ENCODE data around the gene JTB.
A peak's percentile ranks its signal among the peaks of the same experiment; 100 is the strongest.

JTB gene

GRCh38 chr1:153956997-153957715 lies 20.3 kb downstream of the JTB start:
- H3K4me1 ChIP-seq (ENCODE audit: control insufficient read depth, insufficient read depth, low read length, poor library complexity, severe bottlenecking): peaks cover 22% of the 10 kb centered on the region

DNA sequence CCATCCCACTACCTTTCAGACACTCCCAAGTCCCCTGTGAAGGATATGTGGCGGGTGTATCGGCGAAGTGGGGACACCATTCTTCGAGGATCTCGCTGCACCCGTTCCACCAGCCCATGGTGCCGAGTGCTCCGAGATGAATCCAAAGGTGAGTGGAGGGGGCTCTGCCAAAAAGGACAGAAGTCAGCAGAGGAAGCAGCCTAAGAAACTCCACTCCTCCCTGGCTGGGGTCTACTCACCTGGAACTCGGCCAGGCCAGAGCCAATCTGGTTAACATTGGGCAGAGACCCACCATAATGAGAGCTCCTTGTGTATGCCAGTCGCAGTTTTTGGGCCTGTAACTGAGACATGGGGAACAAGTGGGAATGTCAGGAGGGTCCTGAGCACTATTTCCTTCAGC lies 22.6 kb downstream of the JTB start:
- H3K9me3 ChIP-seq (ENCODE audit: control insufficient read depth, low read length): no peaks in the 10 kb centered on the region
- peaks cover 48% of the 10 kb centered on the region for H3K36me3 ChIP-seq (ENCODE audit: control insufficient read depth, insufficient read depth, low read length)
- H3K4me3 ChIP-seq (ENCODE audit: insufficient read depth, low read depth, low read length, poor library complexity, severe bottlenecking): no peak overlapping the region
- H3K4me1 ChIP-seq (ENCODE audit: control insufficient read depth, insufficient read depth, low read length, poor library complexity, severe bottlenecking): peaks cover 22% of the 10 kb centered on the region
- DNase-seq: no peak
- no peak overlapping the region for H3K27ac ChIP-seq (ENCODE audit: insufficient read depth, low read length, poor library complexity, severe bottlenecking)
- H3K27me3 ChIP-seq (replicated peaks; ENCODE audit: control insufficient read depth, insufficient read depth, low read length, poor library complexity, severe bottlenecking): no peaks in the 10 kb centered on the region

More at GRCh38 chr1:153956997-153957715, 20.3 kb downstream of the JTB start:
- peak overlapping the region; percentile 91 for H3K4me3 ChIP-seq (ENCODE audit: insufficient read depth, low read depth, low read length, poor library complexity, severe bottlenecking)
- H3K9me3 ChIP-seq (ENCODE audit: control insufficient read depth, low read length): no peaks in the 10 kb centered on the region
- DNase-seq: no peak
- H3K27ac ChIP-seq (ENCODE audit: insufficient read depth, low read length, poor library complexity, severe bottlenecking): peak overlapping the region; percentile 91
- no peaks in the 10 kb centered on the region for H3K27me3 ChIP-seq (replicated peaks; ENCODE audit: control insufficient read depth, insufficient read depth, low read length, poor library complexity, severe bottlenecking)
- peaks cover 32% of the 10 kb centered on the region for H3K36me3 ChIP-seq (ENCODE audit: control insufficient read depth, insufficient read depth, low read length)

- H3K27me3 ChIP-seq (replicated peaks; ENCODE audit: control insufficient read depth, insufficient read depth, low read length, poor library complexity, severe bottlenecking): no peaks in the 10 kb centered on the region
- peaks cover 22% of the 10 kb centered on the region for H3K4me1 ChIP-seq (ENCODE audit: control insufficient read depth, insufficient read depth, low read length, poor library complexity, severe bottlenecking)
- H3K9me3 ChIP-seq (ENCODE audit: control insufficient read depth, low read length): no peaks in the 10 kb centered on the region
- H3K27ac ChIP-seq (ENCODE audit: insufficient read depth, low read length, poor library complexity, severe bottlenecking): no peak overlapping the region
- peaks cover 54% of the 10 kb centered on the region for H3K36me3 ChIP-seq (ENCODE audit: control insufficient read depth, insufficient read depth, low read length)
- H3K4me3 ChIP-seq (ENCODE audit: insufficient read depth, low read depth, low read length, poor library complexity, severe bottlenecking): no peak overlapping the region
- no peak for DNase-seq
Observed at GRCh38 chr1:153953859-153954365, 23.6 kb downstream of the JTB start.

GRCh38 chr1:153951801-153952200 lies 25.7 kb downstream of the JTB start:
- H3K4me1 ChIP-seq (ENCODE audit: control insufficient read depth, insufficient read depth, low read length, poor library complexity, severe bottlenecking): peaks cover 17% of the 10 kb centered on the region
- H3K27ac ChIP-seq (ENCODE audit: insufficient read depth, low read length, poor library complexity, severe bottlenecking): peak overlapping the region; percentile 35
- H3K36me3 ChIP-seq (ENCODE audit: control insufficient read depth, insufficient read depth, low read length): peaks cover 67% of the 10 kb centered on the region
- no peak overlapping the region for H3K4me3 ChIP-seq (ENCODE audit: insufficient read depth, low read depth, low read length, poor library complexity, severe bottlenecking)
- no peaks in the 10 kb centered on the region for H3K27me3 ChIP-seq (replicated peaks; ENCODE audit: control insufficient read depth, insufficient read depth, low read length, poor library complexity, severe bottlenecking)
- DNase-seq: no peak
- no peaks in the 10 kb centered on the region for H3K9me3 ChIP-seq (ENCODE audit: control insufficient read depth, low read length)

DNA sequence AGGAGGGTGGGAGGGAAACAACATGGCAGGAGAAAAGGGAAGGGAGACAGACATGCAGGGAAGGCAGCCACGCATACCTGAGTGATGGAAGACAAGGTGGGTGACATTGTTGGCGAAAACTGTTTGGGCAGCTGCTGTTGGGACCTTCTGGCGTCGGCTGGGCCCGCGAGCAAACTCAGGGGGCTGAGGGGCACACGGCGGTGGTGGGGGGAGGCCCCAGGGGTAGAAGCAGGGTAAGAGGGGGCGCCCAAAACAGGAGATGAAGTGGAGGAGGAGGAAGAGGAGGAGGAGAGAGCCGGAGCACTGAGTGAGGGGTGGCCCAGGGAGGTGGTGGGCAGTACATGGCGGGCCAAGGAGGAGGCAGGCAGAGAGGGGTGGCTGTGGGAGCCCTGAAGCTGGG lies 26.3 kb downstream of the JTB start:
- Histone ChIP-seq H3K9me3 (ENCODE audit: control insufficient read depth, low read length) (no peaks in the 10 kb centered on the region), H3K27me3 (replicated peaks; ENCODE audit: control insufficient read depth, insufficient read depth, low read length, poor library complexity, severe bottlenecking) (no peaks in the 10 kb centered on the region), H3K27ac (ENCODE audit: insufficient read depth, low read length, poor library complexity, severe bottlenecking) (no peak overlapping the region), H3K36me3 (ENCODE audit: control insufficient read depth, insufficient read depth, low read length) (peaks cover 67% of the 10 kb centered on the region), H3K4me1 (ENCODE audit: control insufficient read depth, insufficient read depth, low read length, poor library complexity, severe bottlenecking) (peaks cover 13% of the 10 kb centered on the region), H3K4me3 (ENCODE audit: insufficient read depth, low read depth, low read length, poor library complexity, severe bottlenecking) (no peak overlapping the region)
- no peak for DNase-seq

DNA sequence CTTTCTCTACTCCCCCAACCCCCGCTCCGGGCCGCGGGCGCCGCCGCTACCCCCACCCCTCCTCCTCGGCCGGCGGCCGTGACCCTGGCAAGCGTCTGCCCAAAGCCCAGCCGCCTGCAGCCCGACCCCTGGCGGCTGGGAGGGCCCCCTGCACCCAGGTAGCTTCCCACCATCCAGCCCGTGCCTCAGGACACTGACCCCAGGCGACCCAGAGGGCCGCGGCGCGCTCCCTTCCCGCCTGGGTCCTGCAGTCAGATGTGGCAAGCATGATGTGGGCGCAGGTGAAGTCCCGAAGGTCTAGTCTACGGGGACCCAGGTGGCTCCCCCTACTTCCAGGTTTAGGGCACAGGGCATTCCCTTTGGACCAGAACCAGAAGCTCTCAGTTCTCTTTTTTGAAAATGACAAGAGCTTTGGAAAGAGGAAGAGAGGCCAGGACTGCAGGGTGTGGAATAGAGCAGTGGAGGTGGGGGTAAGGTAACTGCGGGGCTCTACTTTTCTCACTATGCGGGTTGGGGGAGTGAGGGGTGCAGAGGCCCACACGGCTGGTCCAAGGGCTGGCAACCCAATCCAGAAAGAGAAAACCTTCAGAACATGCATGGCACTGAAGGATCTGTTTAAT lies 30.7 kb downstream of the JTB start, which contains the start of gene DENND4B:
Gene DENND4B, minus strand, starts transcription at position 97 of the 620 bp plus-strand sequence. CDS start 2,344 bp downstream, outside the sequence.
- DNase-seq: peak; percentile 55 to 63 (median 58)
- H3K9me3 ChIP-seq (ENCODE audit: control insufficient read depth, low read length): no peaks in the 10 kb centered on the region
- no peaks in the 10 kb centered on the region for H3K27me3 ChIP-seq (replicated peaks; ENCODE audit: control insufficient read depth, insufficient read depth, low read length, poor library complexity, severe bottlenecking)
- peak within 1 kb of the TSS; percentile 77 for H3K27ac ChIP-seq (ENCODE audit: insufficient read depth, low read length, poor library complexity, severe bottlenecking)
- peaks cover 52% of the 10 kb centered on the region for H3K36me3 ChIP-seq (ENCODE audit: control insufficient read depth, insufficient read depth, low read length)
- H3K4me3 ChIP-seq (ENCODE audit: insufficient read depth, low read depth, low read length, poor library complexity, severe bottlenecking): peak within 1 kb of the TSS; percentile 79
- peaks cover 25% of the 10 kb centered on the region for H3K4me1 ChIP-seq (ENCODE audit: control insufficient read depth, insufficient read depth, low read length, poor library complexity, severe bottlenecking)

GRCh38 chr1:153945795-153946621 lies 31.5 kb downstream of the JTB start:
- DNase-seq: peak; percentile 72
- Histone ChIP-seq H3K27ac (ENCODE audit: insufficient read depth, low read length, poor library complexity, severe bottlenecking) (peak overlapping the region; percentile 77), H3K9me3 (ENCODE audit: control insufficient read depth, low read length) (no peaks in the 10 kb centered on the region), H3K4me3 (ENCODE audit: insufficient read depth, low read depth, low read length, poor library complexity, severe bottlenecking) (peak overlapping the region; percentile 79), H3K27me3 (replicated peaks; ENCODE audit: control insufficient read depth, insufficient read depth, low read length, poor library complexity, severe bottlenecking) (no peaks in the 10 kb centered on the region), H3K36me3 (ENCODE audit: control insufficient read depth, insufficient read depth, low read length) (peaks cover 52% of the 10 kb centered on the region), H3K4me1 (ENCODE audit: control insufficient read depth, insufficient read depth, low read length, poor library complexity, severe bottlenecking) (peaks cover 25% of the 10 kb centered on the region)

DNA sequence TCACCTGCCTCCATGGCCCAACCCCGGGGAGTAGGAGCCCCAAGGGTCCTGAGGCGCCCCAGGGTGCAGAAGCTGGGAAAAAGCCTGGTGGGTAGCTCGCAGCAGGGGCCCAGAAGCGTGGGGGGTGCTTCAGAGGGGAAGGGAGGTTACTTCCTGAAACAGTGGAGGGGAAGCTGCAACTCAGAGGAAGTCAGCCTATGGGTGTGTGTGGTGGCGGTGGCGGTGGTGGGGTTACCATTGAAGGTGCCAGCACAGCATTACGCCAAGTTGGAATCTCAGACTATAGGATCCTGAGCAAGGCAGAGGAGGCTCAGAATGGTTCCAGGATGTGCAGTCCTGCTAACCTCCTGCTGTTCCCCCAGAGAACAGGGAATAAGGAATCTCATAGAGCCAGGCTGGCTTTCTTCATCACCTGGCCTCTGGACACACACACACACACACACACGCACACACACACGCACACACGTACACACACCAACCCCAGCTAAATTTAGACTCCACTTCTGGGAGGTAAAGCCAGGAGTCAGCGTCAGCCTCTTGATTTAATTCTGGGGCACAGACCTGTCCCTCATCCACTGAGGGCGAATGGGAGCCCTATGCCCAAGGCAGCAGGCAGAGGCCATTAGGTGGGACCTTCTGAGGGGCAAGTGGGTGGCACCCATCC lies 32.2 kb downstream of the JTB start:
- DNase-seq: peak; percentile 73 to 77 (median 75)
- Histone ChIP-seq H3K4me3 (ENCODE audit: insufficient read depth, low read depth, low read length, poor library complexity, severe bottlenecking) (peak overlapping the region; percentile 79), H3K9me3 (ENCODE audit: control insufficient read depth, low read length) (no peaks in the 10 kb centered on the region), H3K4me1 (ENCODE audit: control insufficient read depth, insufficient read depth, low read length, poor library complexity, severe bottlenecking) (peaks cover 25% of the 10 kb centered on the region), H3K27ac (ENCODE audit: insufficient read depth, low read length, poor library complexity, severe bottlenecking) (peak overlapping the region; percentile 77), H3K36me3 (ENCODE audit: control insufficient read depth, insufficient read depth, low read length) (peaks cover 52% of the 10 kb centered on the region), H3K27me3 (replicated peaks; ENCODE audit: control insufficient read depth, insufficient read depth, low read length, poor library complexity, severe bottlenecking) (no peaks in the 10 kb centered on the region)

- Histone ChIP-seq H3K36me3 (ENCODE audit: control insufficient read depth, insufficient read depth, low read length) (peaks cover 52% of the 10 kb centered on the region), H3K4me3 (ENCODE audit: insufficient read depth, low read depth, low read length, poor library complexity, severe bottlenecking) (peak overlapping the region; percentile 79)
Observed at GRCh38 chr1:153944827-153945117, 32.7 kb downstream of the JTB start.

More at GRCh38 chr1:153944827-153945117, 32.7 kb downstream of the JTB start:
- Histone ChIP-seq H3K27me3 (replicated peaks; ENCODE audit: control insufficient read depth, insufficient read depth, low read length, poor library complexity, severe bottlenecking) (no peaks in the 10 kb centered on the region), H3K4me1 (ENCODE audit: control insufficient read depth, insufficient read depth, low read length, poor library complexity, severe bottlenecking) (peaks cover 25% of the 10 kb centered on the region), H3K27ac (ENCODE audit: insufficient read depth, low read length, poor library complexity, severe bottlenecking) (peak overlapping the region; percentile 77), H3K9me3 (ENCODE audit: control insufficient read depth, low read length) (no peaks in the 10 kb centered on the region)
- DNase-seq: no peak
